Measurements from ENCODE around the gene ZNF428. TPM values are rescaled to one million over a fixed set of nuclear protein-coding genes. Genes with fewer than 3 reads are reported as not detected.

ZNF428 gene
- total RNA-seq, 1 donor from 2014 or later: 18.5 TPM

DNA sequence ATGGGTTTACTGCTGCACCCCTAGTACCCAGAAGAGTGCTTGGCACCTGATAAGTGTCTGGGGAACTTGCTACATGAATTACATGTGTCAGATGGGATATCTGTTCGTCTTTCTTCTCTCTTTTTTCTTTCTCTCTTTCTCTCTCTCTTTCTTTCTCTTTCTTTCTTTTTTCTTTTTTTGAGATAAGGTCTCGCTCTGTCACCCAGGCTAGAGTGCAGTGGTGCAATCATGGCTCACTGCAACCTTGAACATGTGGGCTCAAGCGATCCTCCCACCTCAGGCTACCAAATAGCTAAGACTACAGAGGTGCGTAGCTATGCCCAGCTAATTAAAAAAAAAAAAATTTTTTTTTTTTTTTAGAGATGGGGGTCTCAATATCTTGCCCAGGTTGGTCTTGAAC is 14.1 kb upstream of the ZNF428 start:
- H3K36me3 Mint-ChIP-seq: peaks cover 16% of the 10 kb centered on the region

DNA sequence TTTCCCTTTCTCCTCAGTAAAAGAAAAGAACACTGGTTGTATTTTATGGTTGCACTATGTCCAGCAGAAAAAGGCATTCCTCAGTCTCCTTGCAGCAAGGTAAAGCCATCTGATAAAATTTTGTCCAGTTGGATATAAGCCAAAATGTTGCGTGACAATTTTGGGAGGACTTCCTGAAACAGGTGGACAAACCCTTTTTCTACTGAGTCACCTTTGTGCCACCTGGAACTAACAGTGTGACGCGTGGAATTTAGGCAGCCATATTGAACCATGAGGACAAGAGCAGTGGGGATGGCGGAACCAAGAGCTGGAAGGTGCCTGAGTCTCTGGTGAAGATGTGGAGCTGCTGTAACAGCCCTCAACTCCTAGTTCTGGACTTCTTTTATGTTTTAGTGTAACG is 12.1 kb upstream of the ZNF428 start:
- peaks cover 53% of the 10 kb centered on the region for H4K20me1 ChIP-seq (ENCODE audit: low read depth)
- H3K9me3 ChIP-seq (ENCODE audit: low read depth): no peaks in the 10 kb centered on the region
- Mint-ChIP-seq H3K4me1 (peaks cover 31% of the 10 kb centered on the region), H3K27ac (no peak overlapping the region), H3K9me3 (no peaks in the 10 kb centered on the region), H3K4me3 (no peak overlapping the region), H3K36me3 (peaks cover 19% of the 10 kb centered on the region), H3K27me3 (ENCODE audit: insufficient read depth, low read depth) (no peaks in the 10 kb centered on the region)
- H3K36me3 ChIP-seq: no peaks in the 10 kb centered on the region
- H3K9ac ChIP-seq: no peak overlapping the region
- no peak for DNase-seq (ENCODE audit: low spot score)
- peaks cover 9% of the 10 kb centered on the region for H3K79me2 ChIP-seq (ENCODE audit: low read depth)
- no peaks in the 10 kb centered on the region for H3K27me3 ChIP-seq
- peaks cover 18% of the 10 kb centered on the region for H3F3A ChIP-seq (ENCODE audit: low read depth)
- TF ChIP-seq, protein P1, sequence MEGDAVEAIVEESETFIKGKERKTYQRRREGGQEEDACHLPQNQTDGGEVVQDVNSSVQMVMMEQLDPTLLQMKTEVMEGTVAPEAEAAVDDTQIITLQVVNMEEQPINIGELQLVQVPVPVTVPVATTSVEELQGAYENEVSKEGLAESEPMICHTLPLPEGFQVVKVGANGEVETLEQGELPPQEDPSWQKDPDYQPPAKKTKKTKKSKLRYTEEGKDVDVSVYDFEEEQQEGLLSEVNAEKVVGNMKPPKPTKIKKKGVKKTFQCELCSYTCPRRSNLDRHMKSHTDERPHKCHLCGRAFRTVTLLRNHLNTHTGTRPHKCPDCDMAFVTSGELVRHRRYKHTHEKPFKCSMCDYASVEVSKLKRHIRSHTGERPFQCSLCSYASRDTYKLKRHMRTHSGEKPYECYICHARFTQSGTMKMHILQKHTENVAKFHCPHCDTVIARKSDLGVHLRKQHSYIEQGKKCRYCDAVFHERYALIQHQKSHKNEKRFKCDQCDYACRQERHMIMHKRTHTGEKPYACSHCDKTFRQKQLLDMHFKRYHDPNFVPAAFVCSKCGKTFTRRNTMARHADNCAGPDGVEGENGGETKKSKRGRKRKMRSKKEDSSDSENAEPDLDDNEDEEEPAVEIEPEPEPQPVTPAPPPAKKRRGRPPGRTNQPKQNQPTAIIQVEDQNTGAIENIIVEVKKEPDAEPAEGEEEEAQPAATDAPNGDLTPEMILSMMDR (IDR thresholded peaks at IDR 0.05): no peak
- no peak for TF ChIP-seq EZH2 (IDR thresholded peaks at IDR 0.05)
- TF ChIP-seq EZH2phosphoT487 (IDR thresholded peaks at IDR 0.05): no peak
- no peak overlapping the region for H3K4me2 ChIP-seq
- no peak overlapping the region for H2AFZ ChIP-seq (replicated peaks)
- H3K27ac ChIP-seq: no peak overlapping the region
- peaks cover 17% of the 10 kb centered on the region for H3K4me1 ChIP-seq
- H3K4me3 ChIP-seq: no peak overlapping the region

More for the DNA sequence above, 14.1 kb upstream of the ZNF428 start:
- H3F3A ChIP-seq (ENCODE audit: low read depth): peaks cover 18% of the 10 kb centered on the region
- no peaks in the 10 kb centered on the region for H3K9me3 ChIP-seq (ENCODE audit: low read depth)
- no peaks in the 10 kb centered on the region for H3K36me3 ChIP-seq
- H3K27me3 ChIP-seq: peaks cover 11% of the 10 kb centered on the region
- H3K4me1 Mint-ChIP-seq: peaks cover 43% of the 10 kb centered on the region
- no peak overlapping the region for H2AFZ ChIP-seq (replicated peaks)
- H3K79me2 ChIP-seq (ENCODE audit: low read depth): peaks cover 14% of the 10 kb centered on the region
- H3K9me3 Mint-ChIP-seq: no peaks in the 10 kb centered on the region
- DNase-seq (ENCODE audit: low spot score): no peak
- H4K20me1 ChIP-seq (ENCODE audit: low read depth): peaks cover 61% of the 10 kb centered on the region
- H3K27ac ChIP-seq: no peak overlapping the region
- peak overlapping the region; percentile 60 for H3K27ac Mint-ChIP-seq
- H3K4me3 Mint-ChIP-seq: peak overlapping the region; percentile 52
- no peak overlapping the region for H3K4me3 ChIP-seq
- no peaks in the 10 kb centered on the region for H3K27me3 Mint-ChIP-seq (ENCODE audit: insufficient read depth, low read depth)
- H3K9ac ChIP-seq: no peak overlapping the region
- H3K4me2 ChIP-seq: no peak overlapping the region
- TF ChIP-seq, protein P1 (IDR thresholded peaks at IDR 0.05): no peak
- TF ChIP-seq EZH2 (IDR thresholded peaks at IDR 0.05): no peak
- TF ChIP-seq EZH2phosphoT487 (IDR thresholded peaks at IDR 0.05): no peak
- peaks cover 20% of the 10 kb centered on the region for H3K4me1 ChIP-seq

DNA sequence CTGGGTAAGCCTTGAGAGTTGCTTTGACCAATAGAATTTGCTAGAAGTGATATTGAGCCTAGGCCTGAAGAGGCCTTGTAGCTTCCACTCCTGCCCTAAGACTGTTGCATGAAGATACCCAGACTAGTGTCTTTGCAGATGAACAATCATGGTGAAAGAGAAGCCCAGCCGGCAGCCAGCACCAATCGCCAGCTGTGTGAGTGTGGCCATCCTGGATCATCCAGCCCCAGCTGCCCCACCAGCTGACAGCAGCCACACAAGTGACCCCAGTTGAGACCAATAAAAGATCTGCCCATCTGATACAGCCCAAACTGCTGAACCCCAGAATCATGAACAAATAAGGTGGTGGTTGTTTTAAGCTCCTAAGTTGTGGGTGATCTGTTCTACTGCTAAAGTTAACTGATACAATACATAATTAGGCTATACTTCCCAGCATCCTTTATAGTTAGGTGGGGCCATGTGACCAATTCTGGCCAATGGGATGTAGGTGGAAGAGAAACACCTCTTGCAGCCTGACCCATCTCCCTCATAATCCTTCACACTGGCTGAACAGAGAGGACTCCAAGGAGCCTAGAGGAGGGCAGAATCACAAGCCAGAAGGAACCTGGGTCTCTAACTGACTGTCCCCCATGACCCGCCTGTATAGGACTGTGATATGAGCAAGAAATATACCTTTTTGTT is 9.4 kb upstream of the ZNF428 start:
- H2AFZ ChIP-seq (replicated peaks): no peak overlapping the region
- no peaks in the 10 kb centered on the region for H3K79me2 ChIP-seq (ENCODE audit: low read depth)
- peaks cover 13% of the 10 kb centered on the region for H3F3A ChIP-seq (ENCODE audit: low read depth)
- no peak overlapping the region for H3K27ac ChIP-seq
- TF ChIP-seq EZH2 (IDR thresholded peaks at IDR 0.05) (no peak), EZH2phosphoT487 (IDR thresholded peaks at IDR 0.05) (no peak)
- TF ChIP-seq, protein P1 (IDR thresholded peaks at IDR 0.05): no peak
- peaks cover 35% of the 10 kb centered on the region for H3K36me3 Mint-ChIP-seq
- no peak overlapping the region for H3K4me2 ChIP-seq
- no peaks in the 10 kb centered on the region for H3K9me3 Mint-ChIP-seq
- H3K4me3 ChIP-seq: no peak overlapping the region
- H3K27me3 Mint-ChIP-seq (ENCODE audit: insufficient read depth, low read depth): no peaks in the 10 kb centered on the region
- H3K9ac ChIP-seq: no peak overlapping the region
- H3K4me3 Mint-ChIP-seq: no peak overlapping the region
- no peaks in the 10 kb centered on the region for H3K36me3 ChIP-seq
- H3K4me1 Mint-ChIP-seq: peaks cover 11% of the 10 kb centered on the region
- H3K27me3 ChIP-seq: no peaks in the 10 kb centered on the region
- no peak overlapping the region for H3K27ac Mint-ChIP-seq
- H3K9me3 ChIP-seq (ENCODE audit: low read depth): no peaks in the 10 kb centered on the region
- no peaks in the 10 kb centered on the region for H3K4me1 ChIP-seq
- H4K20me1 ChIP-seq (ENCODE audit: low read depth): peaks cover 49% of the 10 kb centered on the region
- no peak for DNase-seq (ENCODE audit: low spot score)

Measured in neural progenitor cell (in vitro differentiated cells).